IPS-11a (cell line): ENCODE measurements around the gene C1orf141.
"Not testable (repeated sequence)": the region's sequence is repeated elsewhere in the genome, so short reads cannot be mapped to it uniquely, and the experiment has no call there.

ENCODE experiments used
- H3K4me3 ChIP-seq: one replicate; pipeline ENCODE4 v1.5.1; 2013; ENCODE audit warnings: low read depth, low read length, control low read depth

Gene C1orf141

DNA sequence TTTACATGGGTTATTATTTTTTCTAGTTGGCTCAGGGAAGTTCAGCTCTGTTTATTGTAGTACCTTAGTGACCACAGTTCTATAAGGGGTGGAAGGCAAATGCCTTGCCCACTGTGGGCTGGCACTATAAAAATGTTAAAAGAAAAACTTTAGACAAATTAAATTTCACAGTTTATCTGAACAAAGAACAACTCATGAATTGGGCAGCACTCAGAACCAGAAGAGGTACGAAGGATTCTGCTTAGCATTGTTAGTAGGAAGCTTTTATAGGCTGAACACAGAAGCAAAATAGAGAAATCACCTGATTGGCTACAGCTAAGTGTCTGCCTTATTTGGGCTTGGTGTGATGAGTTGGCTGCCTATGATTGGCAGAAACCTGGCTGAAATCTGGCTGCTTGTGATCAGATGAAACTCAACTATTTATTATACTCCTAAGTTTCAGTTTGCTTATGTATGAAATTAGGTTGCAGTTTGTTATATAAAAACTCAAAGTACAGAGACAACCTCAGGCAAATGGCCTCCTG, 45.0 kb downstream of the C1orf141 start:
- no peak overlapping the region for H3K4me3 ChIP-seq

DNA sequence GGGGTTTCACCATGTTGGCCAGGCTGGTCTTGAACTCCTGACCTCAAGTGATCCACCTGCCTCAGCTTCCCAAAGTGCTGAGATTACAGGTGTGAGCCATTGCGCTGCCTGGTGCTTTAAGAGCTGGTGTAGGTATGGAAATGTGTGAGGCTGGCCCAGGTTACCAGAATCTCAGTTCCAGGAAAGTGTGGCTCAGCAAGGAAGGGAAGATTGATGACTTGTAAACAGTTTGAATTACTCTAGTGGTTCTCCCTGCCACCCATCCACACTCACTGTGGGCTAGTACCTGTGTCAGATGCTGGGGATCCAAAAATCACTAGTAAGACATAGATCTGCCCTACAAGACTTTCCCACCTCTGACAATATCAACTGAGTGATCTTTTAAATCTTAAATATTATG, 46.3 kb downstream of the C1orf141 start:
- H3K4me3 ChIP-seq: no peak overlapping the region

DNA sequence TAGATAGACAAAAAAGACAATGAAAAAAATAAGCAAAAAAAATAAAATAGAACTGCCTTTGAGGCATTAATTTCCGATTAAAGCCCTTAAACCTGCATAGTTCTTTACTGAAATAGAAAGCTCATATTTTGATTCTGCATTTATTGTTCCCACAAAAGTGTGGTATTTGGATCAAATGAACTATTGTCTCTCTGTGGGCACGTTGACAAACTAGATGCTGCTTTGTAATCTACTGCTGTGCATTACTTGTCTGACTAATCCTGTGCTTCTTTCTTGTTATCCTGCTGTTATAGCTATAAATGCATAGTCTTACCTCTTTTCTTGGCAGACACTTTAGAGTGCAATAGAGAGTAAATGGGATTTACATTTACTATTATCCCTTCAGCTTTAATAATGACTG, 49.4 kb downstream of the C1orf141 start:
- H3K4me3 ChIP-seq: no peak overlapping the region

DNA sequence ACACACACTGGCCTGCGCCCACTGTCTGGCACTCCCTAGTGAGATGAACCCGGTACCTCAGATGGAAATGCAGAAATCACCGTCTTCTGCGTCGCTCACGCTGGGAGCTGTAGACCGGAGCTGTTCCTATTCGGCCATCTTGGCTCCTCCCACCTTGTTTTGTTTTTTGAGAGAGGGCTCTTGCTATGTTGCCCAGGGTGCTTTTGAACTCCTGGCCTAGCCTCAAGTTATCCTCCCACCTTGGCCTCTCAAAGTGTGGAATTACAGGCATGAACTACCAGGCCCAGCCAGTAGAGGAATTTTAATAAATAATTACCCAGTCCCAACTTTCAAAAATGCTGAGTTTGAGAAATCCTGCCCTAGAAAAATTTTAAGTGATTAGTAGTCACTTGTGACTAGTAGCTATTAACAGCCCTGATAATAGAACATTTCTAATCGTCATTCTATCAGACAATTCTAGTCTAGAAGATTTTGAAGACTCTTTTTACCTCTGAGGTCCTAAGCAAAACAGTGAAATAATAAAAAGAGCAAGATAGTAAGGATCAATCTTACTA, 49.9 kb downstream of the C1orf141 start:
- no peak overlapping the region for H3K4me3 ChIP-seq

GRCh38 chr1:67078291-67078690, 56.5 kb downstream of the C1orf141 start:
- H3K4me3 ChIP-seq: no peak overlapping the region

GRCh38 chr1:67077593-67077992, 57.2 kb downstream of the C1orf141 start:
- no peak overlapping the region for H3K4me3 ChIP-seq

- no peak overlapping the region for H3K4me3 ChIP-seq
Observed at GRCh38 chr1:67072749-67073148, 62.0 kb downstream of the C1orf141 start.

DNA sequence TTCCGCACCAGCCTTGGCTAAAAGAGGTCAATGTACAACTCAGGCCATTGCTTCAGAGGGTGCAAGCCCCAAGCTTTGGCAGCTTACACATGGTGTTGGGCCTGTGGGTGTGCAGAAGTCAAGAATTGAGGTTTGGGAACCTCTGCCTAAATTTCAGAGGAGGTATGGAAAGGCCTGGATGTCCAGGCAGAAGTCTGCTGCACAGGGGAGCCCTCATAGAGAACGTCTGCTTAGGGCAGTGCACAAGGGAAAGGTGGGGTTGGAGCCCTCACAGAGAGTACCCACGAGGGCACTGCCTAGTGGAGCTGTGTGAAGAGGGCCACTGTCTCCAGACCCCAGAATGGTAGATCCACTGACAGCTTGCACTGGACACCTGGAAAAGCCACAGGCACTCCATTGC, 67.1 kb downstream of the C1orf141 start:
- H3K4me3 ChIP-seq: not testable (repeated sequence)

DNA sequence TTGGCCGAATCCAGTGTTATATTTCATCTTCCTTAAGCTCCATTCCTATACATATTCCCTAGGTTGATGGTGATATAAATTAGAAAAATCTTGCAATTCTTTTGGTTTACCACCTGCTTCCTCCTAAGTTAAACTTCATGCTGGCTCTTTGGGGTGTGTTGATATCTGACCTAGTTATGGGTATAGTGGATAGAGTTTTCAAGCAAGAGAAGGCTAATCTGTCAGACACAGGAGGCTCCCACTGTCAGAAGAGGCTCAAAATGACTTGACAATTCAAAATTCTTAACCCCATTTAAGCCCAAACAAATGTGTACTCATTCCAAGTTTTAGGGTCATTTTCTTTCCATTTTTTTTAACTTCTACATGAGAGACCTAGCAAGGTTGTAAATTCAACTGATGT, 72.4 kb downstream of the C1orf141 start:
- H3K4me3 ChIP-seq: no peak overlapping the region

DNA sequence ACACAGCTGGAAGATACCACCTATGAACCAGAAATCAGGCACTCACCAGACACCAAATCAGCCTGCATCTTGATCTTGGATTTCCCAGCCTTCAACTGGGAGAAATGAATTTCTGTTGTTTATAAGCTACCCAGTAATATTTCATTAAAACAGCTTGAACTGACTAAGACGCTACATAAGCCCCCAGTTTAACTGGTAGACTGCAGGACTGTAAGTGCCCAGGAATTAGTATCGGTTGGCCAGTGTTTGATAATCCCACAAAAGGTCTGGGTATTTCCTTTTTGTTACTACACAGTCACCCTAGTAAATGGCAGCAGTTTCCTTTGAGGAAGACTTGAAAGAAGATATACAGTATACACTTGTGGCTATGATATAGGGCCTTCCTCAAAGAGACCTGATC, 73.5 kb downstream of the C1orf141 start:
- no peak overlapping the region for H3K4me3 ChIP-seq

- no peak overlapping the region for H3K4me3 ChIP-seq
Observed at GRCh38 chr1:67060811-67061218, 74.0 kb downstream of the C1orf141 start.

DNA sequence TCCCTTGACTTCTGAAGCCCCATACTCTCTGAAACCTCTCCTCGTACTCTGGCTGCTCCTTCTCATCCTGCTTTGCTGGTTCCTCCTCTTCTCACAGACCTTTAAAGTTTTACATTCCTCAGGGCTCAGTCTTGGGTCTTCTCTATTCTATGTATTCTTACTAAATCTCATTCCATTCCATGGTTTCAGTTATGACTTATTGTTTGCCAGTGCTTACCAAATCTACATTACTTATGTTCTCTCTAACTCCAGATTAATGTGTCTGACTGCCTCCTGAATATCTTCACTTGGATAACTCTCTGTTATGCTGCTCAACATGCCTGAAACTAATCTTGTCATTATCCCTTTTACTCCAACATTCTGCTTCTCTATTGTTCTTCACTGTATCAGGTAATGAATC, 75.4 kb downstream of the C1orf141 start:
- no peak overlapping the region for H3K4me3 ChIP-seq

GRCh38 chr1:67058761-67059160, 76.0 kb downstream of the C1orf141 start:
- no peak overlapping the region for H3K4me3 ChIP-seq

- no peak overlapping the region for H3K4me3 ChIP-seq
Observed at GRCh38 chr1:67058242-67058641, 76.5 kb downstream of the C1orf141 start.

DNA sequence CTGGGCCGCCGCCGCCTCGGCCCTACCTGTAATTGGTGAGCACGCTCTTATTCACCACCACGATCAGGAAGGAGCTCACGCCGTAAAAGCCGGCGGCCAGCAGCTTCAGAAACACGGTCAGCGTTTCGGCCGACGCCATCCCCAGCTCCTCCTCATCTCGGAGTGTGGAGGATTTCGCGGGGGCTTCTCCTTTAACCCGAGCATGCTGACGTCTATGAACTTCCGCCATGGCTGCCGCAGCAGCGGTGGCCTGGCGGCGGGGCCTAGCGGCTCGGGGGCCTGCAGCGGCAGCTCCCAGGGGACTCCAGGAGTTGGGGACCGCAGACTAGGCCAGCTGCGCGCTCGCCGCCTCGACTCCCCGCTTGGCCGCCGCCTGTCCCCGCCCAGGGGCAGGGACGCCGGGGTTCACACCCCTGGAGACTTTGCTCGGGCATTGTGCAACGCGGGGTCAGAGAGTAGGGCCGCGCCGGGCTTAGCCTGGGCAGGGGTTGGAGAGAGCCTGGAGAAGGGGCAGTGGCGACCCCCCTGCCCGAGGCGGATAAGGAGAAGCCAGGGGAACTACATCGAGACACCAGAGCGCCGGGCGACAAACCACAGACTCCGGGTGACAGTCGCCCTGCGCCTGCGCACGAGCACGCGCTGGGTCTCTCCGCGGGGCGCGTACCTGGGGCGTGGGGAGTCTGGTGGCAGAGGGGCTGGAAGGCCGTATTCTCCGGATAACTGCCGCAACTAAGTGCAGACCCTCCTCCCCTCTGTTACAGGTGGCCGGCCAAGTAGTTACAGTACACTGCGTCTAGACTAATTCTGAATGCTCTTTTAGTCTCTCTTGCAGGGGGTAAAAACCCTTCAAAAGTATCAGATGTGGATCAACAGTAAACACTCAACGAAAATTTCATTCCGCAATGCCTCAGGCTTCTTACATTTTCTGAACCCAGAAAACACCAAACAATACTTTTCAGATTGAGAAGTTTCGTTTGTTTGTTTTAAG, 80.7 kb downstream of the C1orf141 start, which contains the start of gene SLC35D1:
SLC35D1 (minus strand) TSS at position 364 of the 988 bp plus-strand sequence; CDS start at position 229, 135 bp downstream.
- peak within 1 kb of the TSS; percentile 77 for H3K4me3 ChIP-seq

GRCh38 chr1:67053535-67053784, 81.3 kb downstream of the C1orf141 start:
- H3K4me3 ChIP-seq: peak overlapping the region; percentile 77

DNA sequence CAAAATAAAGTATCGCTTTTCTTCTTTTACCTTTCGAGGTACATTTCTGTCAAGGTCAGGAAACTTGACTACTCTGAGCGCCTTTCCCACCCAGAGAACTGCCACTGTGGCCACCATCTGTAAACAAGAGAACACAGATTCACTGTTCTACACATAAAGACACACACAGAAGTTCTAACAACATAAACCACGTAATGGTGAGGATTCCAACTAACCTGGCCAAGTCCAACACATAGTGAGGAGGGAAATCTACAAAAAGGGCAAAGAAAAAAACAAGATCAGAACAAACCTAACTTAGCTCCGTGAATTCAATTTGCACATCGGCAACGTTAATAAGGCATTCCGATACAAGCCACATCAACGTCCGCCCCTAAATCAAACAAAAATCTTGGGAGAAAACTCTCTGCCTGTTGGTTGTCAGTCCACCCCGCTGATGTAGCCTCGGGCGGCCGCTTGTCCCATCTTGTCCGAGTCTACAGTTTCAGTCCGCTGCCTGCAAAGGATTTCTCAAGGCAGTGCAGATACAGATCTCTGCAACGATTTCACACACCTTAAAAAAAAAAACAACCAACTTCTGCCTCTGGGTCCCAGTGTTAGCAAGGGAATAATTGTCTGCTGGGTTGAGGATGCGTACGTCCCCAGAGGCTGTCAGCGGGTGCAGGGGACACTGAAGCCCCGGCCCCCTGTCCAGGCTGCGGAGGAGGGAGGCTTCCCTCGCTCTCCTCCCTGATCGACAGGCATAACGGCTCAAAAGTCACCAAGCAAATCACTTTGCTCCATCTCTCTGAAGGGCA, 81.8 kb downstream of the C1orf141 start:
- peak overlapping the region; percentile 77 for H3K4me3 ChIP-seq

- H3K4me3 ChIP-seq: no peak overlapping the region
Observed at GRCh38 chr1:67051196-67051595, 83.6 kb downstream of the C1orf141 start.

- no peak overlapping the region for H3K4me3 ChIP-seq
Observed at GRCh38 chr1:67044631-67045270, 90.0 kb downstream of the C1orf141 start.

GRCh38 chr1:67043366-67043765, 91.4 kb downstream of the C1orf141 start:
- H3K4me3 ChIP-seq: no peak overlapping the region
